WERI-Rb-1 (cell line): Measurements from ENCODE around the gene ANKRD33B.

ENCODE experiments used
- DNase-seq: peaks from one replicate; pipeline ENCODE4 v3.0.0-alpha.2; 2020
- H3K27ac ChIP-seq: fragments of 250-450 bp; sonication (Bioruptor Pico); 2 replicates; pipeline ENCODE4 v1.5.1; 2020; ENCODE audit warnings: mild to moderate bottlenecking, moderate library complexity
- H3K27me3 ChIP-seq: fragments of 250-450 bp; sonication (Bioruptor Pico); 2 replicates; pipeline ENCODE4 v1.5.1; 2021; ENCODE audit warnings: mild to moderate bottlenecking, low read depth, moderate library complexity; ENCODE audit not compliant: insufficient read depth, severe bottlenecking
- H3K36me3 ChIP-seq: fragments of 250-450 bp; sonication (Bioruptor Pico); 2 replicates; pipeline ENCODE4 v1.5.1; 2020; ENCODE audit warnings: mild to moderate bottlenecking, moderate library complexity
- H3K4me3 ChIP-seq: 2 replicates; pipeline ENCODE4 v1.5.1; 2011; ENCODE audit warnings: low read depth, mild to moderate bottlenecking, control low read depth, low read length
- H3K9me3 ChIP-seq: fragments of 250-450 bp; sonication (Bioruptor Pico); 2 replicates; pipeline ENCODE4 v1.5.1; 2021; ENCODE audit warnings: mild to moderate bottlenecking, moderate library complexity; ENCODE audit not compliant: severe bottlenecking
- CTCF ChIP-seq: IDR thresholded peaks from 2 replicates; pipeline ENCODE4 v1.5.1; 2011; ENCODE audit warnings: low read depth, mild to moderate bottlenecking, control low read depth, inconsistent platforms, low read length

ANKRD33B gene

GRCh38 chr5:10642367-10642766, 78.5 kb downstream of the ANKRD33B start:
- H3K27me3 ChIP-seq = no peaks in the 10 kb centered on the region
- TF ChIP-seq CTCF = no peak
- no peak for DNase-seq

GRCh38 chr5:10644192-10644591, 80.3 kb downstream of the ANKRD33B start:
- H3K36me3 ChIP-seq = peaks cover 67% of the 10 kb centered on the region
- no peak for TF ChIP-seq CTCF
- DNase-seq = no peak

More at GRCh38 chr5:10642367-10642766, 78.5 kb downstream of the ANKRD33B start:
- H3K27ac ChIP-seq = no peak overlapping the region
- peaks cover 69% of the 10 kb centered on the region for H3K36me3 ChIP-seq
- no peak overlapping the region for H3K4me3 ChIP-seq
- H3K9me3 ChIP-seq = no peaks in the 10 kb centered on the region

GRCh38 chr5:10645146-10645545, 81.3 kb downstream of the ANKRD33B start:
- Histone ChIP-seq H3K27ac (no peak overlapping the region), H3K27me3 (no peaks in the 10 kb centered on the region), H3K9me3 (no peaks in the 10 kb centered on the region), H3K36me3 (peaks cover 76% of the 10 kb centered on the region), H3K4me3 (no peak overlapping the region)
- no peak for DNase-seq
- no peak for TF ChIP-seq CTCF

More at GRCh38 chr5:10644192-10644591, 80.3 kb downstream of the ANKRD33B start:
- Histone ChIP-seq H3K4me3 (no peak overlapping the region), H3K27ac (no peak overlapping the region), H3K27me3 (no peaks in the 10 kb centered on the region), H3K9me3 (no peaks in the 10 kb centered on the region)

- no peak overlapping the region for H3K4me3 ChIP-seq
- no peak for TF ChIP-seq CTCF
These were observed 81.8 kb downstream of the ANKRD33B start for GRCh38 chr5:10645671-10646070.

GRCh38 chr5:10647640-10648039, 83.8 kb downstream of the ANKRD33B start:
- Histone ChIP-seq H3K9me3 (no peaks in the 10 kb centered on the region), H3K4me3 (no peak overlapping the region), H3K27me3 (no peaks in the 10 kb centered on the region), H3K36me3 (peaks cover 81% of the 10 kb centered on the region), H3K27ac (no peak overlapping the region)
- TF ChIP-seq CTCF = no peak
- DNase-seq = no peak

More at GRCh38 chr5:10645671-10646070, 81.8 kb downstream of the ANKRD33B start:
- H3K27me3 ChIP-seq = no peaks in the 10 kb centered on the region
- no peak overlapping the region for H3K27ac ChIP-seq
- H3K9me3 ChIP-seq = no peaks in the 10 kb centered on the region
- DNase-seq = no peak
- peaks cover 76% of the 10 kb centered on the region for H3K36me3 ChIP-seq
